ENCODE data around the gene NARF. TPM values are rescaled to one million over a fixed set of nuclear protein-coding genes. Genes with fewer than 3 reads are reported as not detected.

The NARF gene
- total and polyA plus RNA-seq, 7 donors = 29.4 to 65.8 (median 41.5) TPM

GRCh38 chr17:82463925-82464566 is 5.5 kb downstream of the NARF start:
- TF ChIP-seq POLR2AphosphoS5 (IDR thresholded peaks at IDR 0.05) (no peak), EP300 (IDR thresholded peaks at IDR 0.05) (no peak), CTCF (IDR thresholded peaks at IDR 0.05) (no peak), POLR2A (IDR thresholded peaks at IDR 0.05) (no peak)
- Histone ChIP-seq H3K36me3 (peaks cover 12 to 92% (median 44%) of the 10 kb centered on the region in 4 donors), H3K4me3 (no peak overlapping the region), H3K27me3 (no peaks in the 10 kb centered on the region), H3K4me1 (peaks cover 0 to 12% (median 8%) of the 10 kb centered on the region in 4 donors), H3K9me3 (no peaks in the 10 kb centered on the region), H3K27ac (no peak overlapping the region)
- intact Hi-C loops (cut with DNase I) = no loop called here
- no peak for DNase-seq
- 86 to 88% methylated on average over 7 of the region's 7 CpGs for WGBS, 2 donors

GRCh38 chr17:82464567-82464929 is 6.0 kb downstream of the NARF start:
- H3K27me3 ChIP-seq = no peaks in the 10 kb centered on the region
- no peak overlapping the region for H3K27ac ChIP-seq
- H3K4me3 ChIP-seq = no peak overlapping the region
- WGBS, 2 donors = 93 to 95% methylated on average over 11 of the region's 11 CpGs
- intact Hi-C loops (cut with DNase I) = no loop called here
- H3K4me1 ChIP-seq = peaks cover 0 to 7% (median 3%) of the 10 kb centered on the region in 4 donors
- no peaks in the 10 kb centered on the region for H3K9me3 ChIP-seq
- TF ChIP-seq POLR2A (IDR thresholded peaks at IDR 0.05) = no peak
- no peak for TF ChIP-seq CTCF (IDR thresholded peaks at IDR 0.05)
- TF ChIP-seq POLR2AphosphoS5 (IDR thresholded peaks at IDR 0.05) = no peak
- no peak for DNase-seq
- peaks cover 12 to 97% (median 46%) of the 10 kb centered on the region in 4 donors for H3K36me3 ChIP-seq

GRCh38 chr17:82465023-82465603 is 6.6 kb downstream of the NARF start:
- TF ChIP-seq CTCF (IDR thresholded peaks at IDR 0.05) (no peak), EP300 (IDR thresholded peaks at IDR 0.05) (no peak), POLR2A (IDR thresholded peaks at IDR 0.05) (no peak), POLR2AphosphoS5 (IDR thresholded peaks at IDR 0.05) (no peak)

GRCh38 chr17:82468692-82469091 is 10.2 kb downstream of the NARF start:
- no peak for DNase-seq
- Histone ChIP-seq H3K9me3 (no peaks in the 10 kb centered on the region), H3K4me3 (no peak overlapping the region), H3K36me3 (peaks cover 10 to 93% (median 35%) of the 10 kb centered on the region in 4 donors), H3K27ac (no peak overlapping the region), H3K4me1 (no peaks in the 10 kb centered on the region), H3K27me3 (no peaks in the 10 kb centered on the region)
- intact Hi-C loops (cut with DNase I) = no loop called here
- WGBS, 2 donors = 89 to 94% methylated on average over 7 of the region's 7 CpGs
- TF ChIP-seq POLR2A (IDR thresholded peaks at IDR 0.05) (no peak), CTCF (IDR thresholded peaks at IDR 0.05) (no peak), POLR2AphosphoS5 (IDR thresholded peaks at IDR 0.05) (no peak), EP300 (IDR thresholded peaks at IDR 0.05) (no peak)

More at GRCh38 chr17:82465023-82465603, 6.6 kb downstream of the NARF start:
- DNase-seq = no peak
- peaks cover 0 to 2% (median 0%) of the 10 kb centered on the region in 4 donors for H3K4me1 ChIP-seq
- no peak overlapping the region for H3K27ac ChIP-seq
- H3K36me3 ChIP-seq = peaks cover 12 to 99% (median 49%) of the 10 kb centered on the region in 4 donors
- intact Hi-C loops (cut with DNase I) = no loop called here
- WGBS, 2 donors = 84 to 88% methylated on average over 7 of the region's 7 CpGs
- H3K9me3 ChIP-seq = no peaks in the 10 kb centered on the region
- no peaks in the 10 kb centered on the region for H3K27me3 ChIP-seq
- H3K4me3 ChIP-seq = no peak overlapping the region
